SHP77 (cell line): Measurements from ENCODE around the gene PTPRN2.

Source experiments
- DNase-seq, 2 experiments: peaks; one replicate each; lab custom pipeline; 2025; lab: John Stamatoyannopoulos, UW

The PTPRN2 gene

GRCh38 chr7:157775021-157775559, 812.5 kb downstream of the PTPRN2 start:
- no peak for DNase-seq

- DNase-seq, result no peak
These were observed 813.1 kb downstream of the PTPRN2 start for GRCh38 chr7:157774495-157774894.

- no peak for DNase-seq
These were observed 814.3 kb downstream of the PTPRN2 start for GRCh38 chr7:157773361-157773760.

GRCh38 chr7:157772486-157773130, 815.0 kb downstream of the PTPRN2 start:
- DNase-seq, result no peak

GRCh38 chr7:157771689-157772088, 815.9 kb downstream of the PTPRN2 start:
- no peak for DNase-seq

GRCh38 chr7:157770716-157771320, 816.8 kb downstream of the PTPRN2 start:
- no peak for DNase-seq

- no peak for DNase-seq
These were observed 818.0 kb downstream of the PTPRN2 start for GRCh38 chr7:157769526-157770215.

- DNase-seq, result no peak
These were observed 818.5 kb downstream of the PTPRN2 start for GRCh38 chr7:157769086-157769485.

- no peak for DNase-seq
These were observed 819.4 kb downstream of the PTPRN2 start for GRCh38 chr7:157768198-157768597.

GRCh38 chr7:157767506-157768197, 820.0 kb downstream of the PTPRN2 start:
- no peak for DNase-seq

- no peak for DNase-seq
These were observed 821.5 kb downstream of the PTPRN2 start for GRCh38 chr7:157766098-157766497.

- DNase-seq, result no peak
These were observed 822.6 kb downstream of the PTPRN2 start for GRCh38 chr7:157764946-157765537.

- DNase-seq, result no peak
These were observed 823.4 kb downstream of the PTPRN2 start for GRCh38 chr7:157764193-157764592.

- no peak for DNase-seq
These were observed 824.2 kb downstream of the PTPRN2 start for GRCh38 chr7:157763279-157764000.

GRCh38 chr7:157762824-157763223, 824.8 kb downstream of the PTPRN2 start:
- no peak for DNase-seq

GRCh38 chr7:157760004-157760730, 827.5 kb downstream of the PTPRN2 start:
- no peak for DNase-seq

GRCh38 chr7:157759246-157759805, 828.3 kb downstream of the PTPRN2 start:
- no peak for DNase-seq

GRCh38 chr7:157758468-157759245, 829.0 kb downstream of the PTPRN2 start:
- no peak for DNase-seq

GRCh38 chr7:157757776-157758467, 829.7 kb downstream of the PTPRN2 start:
- DNase-seq, result no peak
